Fibroblast of lung (primary cell): ENCODE data around the gene UBXN11. TPM values are rescaled to one million over a fixed set of nuclear protein-coding genes. Genes with fewer than 3 reads are reported as not detected.

Experiments
- DNase-seq, 2 donors: peaks; one replicate each; pipeline versions ENCODE4 v3.0.0 to v3.0.0-alpha.2; 2010; ENCODE audit warnings: low read depth in 2 of 2
- H2AFZ ChIP-seq: 2 replicates; pipeline ENCODE4 v1.5.1; 2012; ENCODE audit warnings: low read length, control low read depth, inconsistent platforms
- H3K27ac ChIP-seq: 2 replicates; pipeline ENCODE4 v1.5.1; 2011; ENCODE audit warnings: low read length, control low read depth; ENCODE audit not compliant: insufficient read depth
- H3K27me3 ChIP-seq: 2 replicates; pipeline ENCODE4 v1.5.1; 2011; ENCODE audit warnings: mild to moderate bottlenecking, low read length; ENCODE audit not compliant: control insufficient read depth, insufficient read depth
- H3K36me3 ChIP-seq: 2 replicates; pipeline ENCODE4 v1.5.1; 2011; ENCODE audit warnings: low read length; ENCODE audit not compliant: control insufficient read depth, insufficient read depth
- H3K4me1 ChIP-seq: 2 replicates; pipeline ENCODE4 v1.5.1; 2011; ENCODE audit warnings: low read length; ENCODE audit not compliant: control insufficient read depth, insufficient read depth; ENCODE audit errors: extremely low read depth
- H3K4me2 ChIP-seq: 2 replicates; pipeline ENCODE4 v1.5.1; 2011; ENCODE audit warnings: low read length, control low read depth; ENCODE audit not compliant: insufficient read depth; ENCODE audit errors: extremely low read depth
- H3K4me3 ChIP-seq, 4 experiments: fragments of 200-600 bp in 1 of 4; sonication (generic) in 1 of 4; replicated peaks in 1 of 4; 2 replicates each; pipeline ENCODE4 v1.5.1; 2011 to 2016; ENCODE audit warnings: low read length in 4 of 4, low read depth in 3 of 4, mild to moderate bottlenecking in 3 of 4, control low read depth in 2 of 4, inconsistent platforms in 1 of 4, mixed read lengths in 1 of 4; ENCODE audit not compliant: insufficient read depth in 1 of 4; ENCODE audit errors: control extremely low read depth in 1 of 4
- H3K79me2 ChIP-seq: 2 replicates; pipeline ENCODE4 v1.5.1; 2012; ENCODE audit warnings: mild to moderate bottlenecking, low read length, inconsistent platforms; ENCODE audit not compliant: control insufficient read depth, insufficient read depth
- H3K9ac ChIP-seq: 2 replicates; pipeline ENCODE4 v1.5.1; 2011; ENCODE audit warnings: mild to moderate bottlenecking, low read length, control low read depth; ENCODE audit not compliant: insufficient read depth
- H3K9me3 ChIP-seq: 2 replicates; pipeline ENCODE4 v1.5.1; 2012; ENCODE audit warnings: low read depth, low read length; ENCODE audit not compliant: control insufficient read depth, insufficient read depth
- H4K20me1 ChIP-seq: 2 replicates; pipeline ENCODE4 v1.5.1; 2011; ENCODE audit warnings: low read length; ENCODE audit not compliant: control insufficient read depth, insufficient read depth; ENCODE audit errors: extremely low read depth
- CTCF ChIP-seq, 2 donors: IDR thresholded peaks in 1 of 2; conservative IDR thresholded peaks in 1 of 2; 1 replicate in 1 of 2; 2 replicates in 1 of 2; pipeline ENCODE4 v1.5.1; 2011 to 2012; ENCODE audit warnings: low read length in 2 of 2, control low read depth in 1 of 2, inconsistent platforms in 1 of 2, low read depth in 1 of 2, mild to moderate bottlenecking in 1 of 2
- EZH2 ChIP-seq: IDR thresholded peaks from 2 replicates; pipeline ENCODE4 v1.5.1; 2012; ENCODE audit warnings: low read length, control low read depth, mild to moderate bottlenecking; ENCODE audit errors: missing control alignments
- polyA plus RNA-seq, 2 donors: library from polyadenylated mRNA; depleted of rRNA in 1 of 2; stranded (reverse) in 1 of 2; unstranded in 1 of 2; fragments of >200 nt; gene quantifications; 2 replicates each; pipeline ENCODE4 v1.2.1, GENCODE V29; 2011 to 2012; ENCODE audit warnings: missing spikeins in 1 of 2
- total RNA-seq: library from RNA; depleted of rRNA; stranded (reverse); fragments of >200 nt; gene quantifications from 2 replicates; pipeline ENCODE4 v1.2.1, GENCODE V29; 2014

The UBXN11 gene
- total and polyA plus RNA-seq, 2 donors (not counting 1 experiment from before 2014, with no cell fraction given) = 3.5 to 7.1 TPM

GRCh38 chr1:26254404-26254803 lies 52.0 kb downstream of the UBXN11 start:
- DNase-seq = peak in 1 of 2 donors; percentile 18
- no peaks in the 10 kb centered on the region for H3K9me3 ChIP-seq

GRCh38 chr1:26252718-26253117 lies 53.7 kb downstream of the UBXN11 start:
- Histone ChIP-seq H3K36me3 (no peaks in the 10 kb centered on the region), H3K27me3 (no peaks in the 10 kb centered on the region), H2AFZ (no peak overlapping the region), H3K4me1 (no peaks in the 10 kb centered on the region), H3K27ac (no peak overlapping the region), H3K4me2 (no peak overlapping the region), H3K4me3 (no peak overlapping the region), H3K79me2 (no peaks in the 10 kb centered on the region), H4K20me1 (no peaks in the 10 kb centered on the region), H3K9ac (no peak overlapping the region), H3K9me3 (no peaks in the 10 kb centered on the region)
- TF ChIP-seq EZH2 (no peak), CTCF (conservative IDR thresholded peaks at IDR 0.05 in 1 of 2, IDR thresholded peaks at IDR 0.05 in 1 of 2; ENCODE audit: low read depth in 1 of 2, low read length in 2 of 2) (no peak)
- DNase-seq = no peak

More at GRCh38 chr1:26254404-26254803, 52.0 kb downstream of the UBXN11 start:
- Histone ChIP-seq H3K36me3 (no peaks in the 10 kb centered on the region), H2AFZ (no peak overlapping the region), H3K27me3 (no peaks in the 10 kb centered on the region), H3K9ac (no peak overlapping the region), H3K4me3 (no peak overlapping the region), H3K4me1 (no peaks in the 10 kb centered on the region), H3K27ac (no peak overlapping the region), H3K79me2 (no peaks in the 10 kb centered on the region), H4K20me1 (no peaks in the 10 kb centered on the region), H3K4me2 (no peak overlapping the region)
- TF ChIP-seq CTCF (conservative IDR thresholded peaks at IDR 0.05 in 1 of 2, IDR thresholded peaks at IDR 0.05 in 1 of 2; ENCODE audit: low read depth in 1 of 2, low read length in 2 of 2) = no peak
- no peak for TF ChIP-seq EZH2

- Histone ChIP-seq H3K9me3 (no peaks in the 10 kb centered on the region), H3K27me3 (no peaks in the 10 kb centered on the region), H3K9ac (no peak overlapping the region), H3K4me3 (no peak overlapping the region), H4K20me1 (no peaks in the 10 kb centered on the region), H3K36me3 (no peaks in the 10 kb centered on the region), H3K27ac (no peak overlapping the region), H3K4me2 (no peak overlapping the region), H3K79me2 (peaks cover 31% of the 10 kb centered on the region), H3K4me1 (no peaks in the 10 kb centered on the region), H2AFZ (no peak overlapping the region)
- DNase-seq = peak in 1 of 2 donors; percentile 83
- TF ChIP-seq CTCF (conservative IDR thresholded peaks at IDR 0.05 in 1 of 2, IDR thresholded peaks at IDR 0.05 in 1 of 2; ENCODE audit: low read depth in 1 of 2, low read length in 2 of 2) (no peak), EZH2 (no peak)
Observed at GRCh38 chr1:26239936-26240335, 66.5 kb downstream of the UBXN11 start.
